K562 (cell line): ENCODE measurements around the gene CCNY.

Experiments used
- CTCF ChIP-seq, 3 experiments: IDR thresholded peaks in 2 of 3; conservative IDR thresholded peaks in 1 of 3; 2 replicates each; pipeline ENCODE4 v1.5.1; 2011 to 2012; ENCODE audit warnings: low read length in 3 of 3, mild to moderate bottlenecking in 3 of 3, control low read depth in 2 of 3, improper control_type of control experiment in 1 of 3, inconsistent platforms in 1 of 3, low read depth in 1 of 3, mixed read lengths in 1 of 3, moderate library complexity in 1 of 3; ENCODE audit not compliant: insufficient read depth in 2 of 3
- EGR1 ChIP-seq: fragments of 450-650 bp; conservative IDR thresholded peaks from 2 replicates; pipeline ENCODE4 v1.6.1; 2017; ENCODE audit warnings: mild to moderate bottlenecking
- ELK1 ChIP-seq: sonication (generic); formaldehyde crosslinking; IDR thresholded peaks from 2 replicates; pipeline ENCODE4 v1.8.1; 2022; ENCODE audit warnings: missing genetic modification reagents
- EP300 ChIP-seq: IDR thresholded peaks from 2 replicates; pipeline ENCODE4 v1.6.1; 2012; ENCODE audit warnings: low read length, improper control_type of control experiment
- ETV5 ChIP-seq: sonication (generic); formaldehyde crosslinking; IDR thresholded peaks from 2 replicates; pipeline ENCODE4 v1.4.0; 2020; ENCODE audit warnings: low read depth, mild to moderate bottlenecking, missing genetic modification reagents
- POLR2AphosphoS5 ChIP-seq: IDR thresholded peaks from 2 replicates; pipeline ENCODE4 v1.6.1; 2011; ENCODE audit warnings: mild to moderate bottlenecking, low read depth, low read length, moderate library complexity; ENCODE audit not compliant: control insufficient read depth, insufficient read depth
- REST ChIP-seq, 2 experiments: fragments of 450-650 bp; formaldehyde crosslinking in 1 of 2; IDR thresholded peaks; 2 replicates each; pipeline versions ENCODE4 v1.4.0 to v1.6.1; 2014 to 2020; ENCODE audit warnings: mild to moderate bottlenecking in 2 of 2, borderline replicate concordance in 1 of 2, low read depth in 1 of 2
- SMC3 ChIP-seq: conservative IDR thresholded peaks from 2 replicates; pipeline ENCODE4 v1.6.1; 2011; ENCODE audit warnings: low read depth, low read length, improper control_type of control experiment; ENCODE audit not compliant: insufficient read depth
- ZKSCAN3 ChIP-seq: fragments of 250-450 bp; sonication (Bioruptor Pico); IDR thresholded peaks from 2 replicates; pipeline ENCODE4 v1.4.0; 2020
- ZNF696 ChIP-seq: fragments of 250-450 bp; sonication (Bioruptor Pico); conservative IDR thresholded peaks from 2 replicates; pipeline ENCODE4 v1.4.0; 2020; ENCODE audit warnings: mild to moderate bottlenecking, moderate library complexity

GRCh38 chr10:35447693-35448407, 111.5 kb downstream of the CCNY start:
- TF ChIP-seq POLR2AphosphoS5, result no peak
- TF ChIP-seq ZKSCAN3 (CRISPR knock-in tag), result no peak
- no peak for TF ChIP-seq EP300
- no peak for TF ChIP-seq ELK1 (CRISPR knock-in tag)
- no peak for TF ChIP-seq ZNF696 (CRISPR knock-in tag)
- TF ChIP-seq ETV5 (CRISPR knock-in tag), result no peak
- no peak for TF ChIP-seq CTCF (IDR thresholded peaks at IDR 0.05 in 2 of 3, conservative IDR thresholded peaks at IDR 0.05 in 1 of 3; ENCODE audit: insufficient read depth in 2 of 3, low read depth in 1 of 3, low read length in 3 of 3)
- TF ChIP-seq SMC3, result no peak
- no peak for TF ChIP-seq EGR1
- TF ChIP-seq REST (IDR thresholded peaks at IDR 0.05; ENCODE audit: borderline replicate concordance), result no peak
- TF ChIP-seq REST (CRISPR knock-in tag; IDR thresholded peaks at IDR 0.05; ENCODE audit: low read depth), result no peak
